Colonic mucosa (tissue), 4 donors: Measurements from ENCODE around the gene NAA40. TPM values are rescaled to one million over a fixed set of nuclear protein-coding genes. Genes with fewer than 3 reads are reported as not detected.

ENCODE experiments used
- DNase-seq: peaks from one replicate; pipeline ENCODE4 v3.0.0-alpha.2; 2020
- H3K27ac ChIP-seq: fragments of 200-600 bp; one replicate; pipeline ENCODE4 v1.8.0; 2021
- H3K27me3 ChIP-seq: fragments of 200-600 bp; one replicate; pipeline ENCODE4 v1.8.0; 2021
- H3K36me3 ChIP-seq: fragments of 200-600 bp; one replicate; pipeline ENCODE4 v1.8.0; 2021
- H3K4me1 ChIP-seq: fragments of 200-600 bp; one replicate; pipeline ENCODE4 v1.8.0; 2021; ENCODE audit warnings: mild to moderate bottlenecking
- H3K4me3 ChIP-seq: fragments of 200-600 bp; one replicate; pipeline ENCODE4 v1.8.0; 2021
- H3K9ac ChIP-seq, 2 donors: one replicate each; pipeline ENCODE4 v1.7.0; 2013; ENCODE audit warnings: control low read depth in 2 of 2, low read depth in 2 of 2, low read length in 2 of 2
- H3K9me3 ChIP-seq: fragments of 200-600 bp; one replicate; pipeline ENCODE4 v1.8.0; 2021
- CTCF ChIP-seq: fragments of 200-600 bp; IDR thresholded peaks from one replicate; pipeline ENCODE4 v1.8.0; 2022; ENCODE audit warnings: antibody characterized with exemption, mild to moderate bottlenecking
- intact Hi-C: fragments of 100-400 bp; cut with DNase I; formaldehyde crosslinking; loops from one replicate; pipeline ENCODE4 v1.14.1; 2022
- total RNA-seq, 2 donors: library from RNA; stranded (reverse); fragmentation: NEBNext Ultra II Directional in 1 of 2; extraction: Animal tissue kit (Norgen Biotek cat#: 25700) in 1 of 2; gene quantifications; one replicate each; pipeline ENCODE4 v1.2.1, GENCODE V29; 2021
- donor health status: healthy.
- donor health status: DM: no; HTN: no; CAD: no.
- donor health status: DM: no; HTN: no; CAD: no.

Gene NAA40
- total RNA-seq, result 10 to 100 TPM; 20.5 to 32.9 TPM

GRCh38 chr11:63938479-63939396, at the start of gene NAA40:
Gene NAA40, plus strand, starts transcription at chr11:63939002. Its CDS starts 95 bp downstream, at chr11:63939097.
- peaks cover 3% of the 10 kb centered on the region for H3K4me1 ChIP-seq
- peak within 1 kb of the TSS; percentile 58 for H3K4me3 ChIP-seq
- peak within 1 kb of the TSS; percentile 23 for H3K27ac ChIP-seq
- H3K27me3 ChIP-seq, result no peaks in the 10 kb centered on the region
- intact Hi-C loops, result no loop called here
- no peaks in the 10 kb centered on the region for H3K9me3 ChIP-seq
- TF ChIP-seq CTCF, result no peak
- no peaks in the 10 kb centered on the region for H3K36me3 ChIP-seq
- peak; percentile 92 for DNase-seq
- peak within 1 kb of the TSS; percentile 76 to 87 for H3K9ac ChIP-seq

GRCh38 chr11:63889344-63889743, 49.5 kb upstream of the NAA40 start:
- no peaks in the 10 kb centered on the region for H3K36me3 ChIP-seq
- peak overlapping the region; percentile 33 for H3K4me3 ChIP-seq

GRCh38 chr11:63890368-63890767, 48.4 kb upstream of the NAA40 start:
- peak overlapping the region; percentile 33 for H3K4me3 ChIP-seq
- DNase-seq, result no peak

More at GRCh38 chr11:63889344-63889743, 49.5 kb upstream of the NAA40 start:
- H3K9ac ChIP-seq, result peak overlapping the region; percentile 73 to 97
- peaks cover 22% of the 10 kb centered on the region for H3K4me1 ChIP-seq
- H3K27me3 ChIP-seq, result no peaks in the 10 kb centered on the region
- DNase-seq, result peak; percentile 78
- peak overlapping the region; percentile 95 for H3K27ac ChIP-seq
- H3K9me3 ChIP-seq, result no peaks in the 10 kb centered on the region
- intact Hi-C loops, result no loop called here
- no peak for TF ChIP-seq CTCF

GRCh38 chr11:63892228-63892627, 46.6 kb upstream of the NAA40 start:
- Histone ChIP-seq H3K9me3 (no peaks in the 10 kb centered on the region), H3K4me3 (no peak overlapping the region), H3K4me1 (peaks cover 17% of the 10 kb centered on the region), H3K27me3 (no peaks in the 10 kb centered on the region), H3K9ac (no peak overlapping the region), H3K27ac (no peak overlapping the region), H3K36me3 (peaks cover under 1% of the 10 kb centered on the region)
- TF ChIP-seq CTCF, result no peak
- no peak for DNase-seq
- intact Hi-C loops, result no loop called here

More at GRCh38 chr11:63890368-63890767, 48.4 kb upstream of the NAA40 start:
- no peak overlapping the region for H3K27ac ChIP-seq
- H3K9me3 ChIP-seq, result no peaks in the 10 kb centered on the region
- TF ChIP-seq CTCF, result no peak
- no peaks in the 10 kb centered on the region for H3K27me3 ChIP-seq
- no peaks in the 10 kb centered on the region for H3K36me3 ChIP-seq
- H3K9ac ChIP-seq, result peak overlapping the region in 1 of 2 donors; percentile 97
- H3K4me1 ChIP-seq, result peaks cover 22% of the 10 kb centered on the region
- intact Hi-C loops, result no loop called here

GRCh38 chr11:63893355-63893754, 45.4 kb upstream of the NAA40 start:
- intact Hi-C loops, result no loop called here
- H3K36me3 ChIP-seq, result peaks cover 12% of the 10 kb centered on the region

More at GRCh38 chr11:63893355-63893754, 45.4 kb upstream of the NAA40 start:
- Histone ChIP-seq H3K27ac (no peak overlapping the region), H3K4me3 (no peak overlapping the region), H3K4me1 (peaks cover 9% of the 10 kb centered on the region), H3K9ac (no peak overlapping the region), H3K9me3 (no peaks in the 10 kb centered on the region), H3K27me3 (no peaks in the 10 kb centered on the region)
- TF ChIP-seq CTCF, result no peak
- DNase-seq, result no peak
